Kidney tubule cell (primary cell): Measurements from ENCODE around the gene NQO2.

Experiments used
- DNase-seq: peaks from one replicate; pipeline ENCODE4 v3.0.0-alpha.2; 2018; ENCODE audit warnings: low spot score

NQO2 gene, protein sequence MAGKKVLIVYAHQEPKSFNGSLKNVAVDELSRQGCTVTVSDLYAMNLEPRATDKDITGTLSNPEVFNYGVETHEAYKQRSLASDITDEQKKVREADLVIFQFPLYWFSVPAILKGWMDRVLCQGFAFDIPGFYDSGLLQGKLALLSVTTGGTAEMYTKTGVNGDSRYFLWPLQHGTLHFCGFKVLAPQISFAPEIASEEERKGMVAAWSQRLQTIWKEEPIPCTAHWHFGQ

DNA sequence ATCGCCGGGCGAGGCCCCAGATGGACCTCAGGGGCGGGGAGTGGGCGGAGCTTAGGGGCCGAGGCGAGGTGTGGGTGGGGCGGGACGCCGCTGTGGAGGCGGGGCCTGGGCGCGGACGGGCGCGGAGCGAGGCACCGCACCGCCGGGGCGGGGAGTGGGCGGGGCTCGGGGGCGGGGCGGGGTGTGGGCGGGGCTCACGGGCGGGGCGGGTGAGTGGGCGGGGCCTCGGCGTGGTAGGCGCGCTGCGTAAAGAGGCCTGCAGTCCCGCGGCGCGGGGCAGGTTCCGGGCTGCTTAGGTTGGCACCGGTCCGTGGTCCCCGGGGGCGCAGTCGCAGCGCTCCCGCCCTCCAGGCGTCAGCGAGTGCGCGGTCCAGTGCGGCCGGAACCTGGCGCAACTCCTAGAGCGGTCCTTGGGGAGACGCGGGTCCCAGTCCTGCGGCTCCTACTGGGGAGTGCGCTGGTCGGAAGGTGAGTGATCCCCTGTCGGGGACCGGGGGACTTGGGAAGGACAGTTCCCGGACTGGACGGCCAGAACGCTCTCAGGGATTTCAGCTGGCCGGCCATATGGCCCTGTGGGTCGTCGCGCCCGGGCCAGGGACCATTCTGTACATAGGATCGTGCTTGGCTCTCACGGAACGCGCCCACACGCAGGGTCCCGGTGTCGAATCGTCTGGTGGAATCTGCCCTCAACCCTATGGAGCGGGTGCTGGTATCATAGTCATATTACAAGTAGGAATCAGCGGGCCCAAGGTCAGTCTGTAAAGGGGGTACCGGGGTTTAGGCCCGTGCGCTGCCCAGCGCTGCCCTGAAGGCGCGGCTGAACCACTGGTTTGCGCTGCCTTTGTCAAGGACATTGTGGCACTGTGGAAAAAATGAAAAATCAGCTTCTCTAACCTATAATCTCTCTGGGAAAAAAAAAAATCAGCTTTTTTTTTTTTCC, at the start of gene NQO2:
TSS of gene NQO2 (plus strand) at position 277 of the 940 bp plus-strand sequence. CDS start 6,659 bp downstream, outside the sequence.
- peak; percentile 88 for DNase-seq

DNA sequence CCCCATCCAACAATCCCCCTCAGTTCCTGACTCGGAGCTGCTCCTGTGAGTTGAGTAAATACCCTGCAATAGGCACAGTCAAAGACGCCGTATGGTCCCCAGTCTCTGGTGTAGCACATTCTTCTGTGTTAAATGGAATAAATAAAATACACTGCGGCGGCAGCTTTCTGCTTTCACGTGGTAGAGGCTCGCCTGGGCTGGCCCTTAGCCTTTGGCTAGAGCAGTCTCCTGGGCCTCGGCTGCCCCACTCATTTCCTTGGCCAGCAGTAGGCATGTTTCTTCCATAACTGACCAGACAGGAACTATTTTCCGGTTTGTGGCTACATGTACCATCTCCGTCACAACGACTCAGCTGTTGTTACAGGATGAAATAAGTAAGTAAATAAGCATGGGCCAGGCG, 49.0 kb upstream of the NQO2 start:
- no peak for DNase-seq

DNA sequence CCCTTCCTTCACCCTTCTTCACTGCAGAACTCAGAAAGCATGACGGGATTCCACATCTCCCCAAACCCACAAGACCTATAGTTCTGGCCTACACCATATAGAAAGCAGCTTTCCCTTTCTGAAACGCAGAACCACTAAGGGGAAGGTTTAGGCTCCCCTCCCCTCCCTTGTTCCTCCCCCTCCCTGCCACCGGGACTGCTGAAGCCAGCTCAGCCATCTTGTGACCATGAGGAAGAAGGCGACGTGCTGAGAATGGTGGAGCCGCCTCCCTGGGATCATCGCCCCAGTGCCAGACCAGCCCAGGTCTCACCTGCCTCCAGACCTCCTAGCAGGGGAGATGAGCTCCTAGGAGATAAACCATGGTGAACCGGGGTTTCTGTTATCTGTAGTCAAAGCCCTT, 48.0 kb upstream of the NQO2 start:
- DNase-seq, result peak; percentile 14

DNA sequence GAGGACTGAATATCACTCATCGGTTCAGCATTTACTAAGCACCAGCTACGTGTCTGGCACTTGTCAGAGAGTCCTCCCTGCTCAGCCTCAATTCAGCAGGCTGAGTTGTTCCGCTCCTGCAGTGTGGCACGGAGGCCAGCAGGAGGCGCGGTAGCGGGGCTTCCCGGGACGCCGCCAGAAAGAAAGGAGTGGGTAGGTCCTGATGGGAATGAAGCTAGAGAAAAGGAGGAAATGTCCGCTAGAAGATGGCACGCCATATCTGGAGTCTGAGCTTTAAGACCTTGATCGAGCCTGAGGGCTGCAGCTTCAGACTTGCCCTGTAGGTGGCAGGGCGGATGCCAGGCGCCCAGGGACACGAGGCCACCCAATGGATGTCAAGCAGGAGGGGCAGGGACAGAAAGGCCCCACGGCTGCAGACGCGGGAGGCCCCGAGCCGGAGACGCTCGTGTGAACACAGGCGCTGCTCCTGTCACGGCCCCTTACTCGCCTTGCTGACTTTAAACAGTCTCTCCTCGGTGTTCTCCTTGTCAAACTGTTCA, 47.1 kb upstream of the NQO2 start:
- DNase-seq, result peak; percentile 93

DNA sequence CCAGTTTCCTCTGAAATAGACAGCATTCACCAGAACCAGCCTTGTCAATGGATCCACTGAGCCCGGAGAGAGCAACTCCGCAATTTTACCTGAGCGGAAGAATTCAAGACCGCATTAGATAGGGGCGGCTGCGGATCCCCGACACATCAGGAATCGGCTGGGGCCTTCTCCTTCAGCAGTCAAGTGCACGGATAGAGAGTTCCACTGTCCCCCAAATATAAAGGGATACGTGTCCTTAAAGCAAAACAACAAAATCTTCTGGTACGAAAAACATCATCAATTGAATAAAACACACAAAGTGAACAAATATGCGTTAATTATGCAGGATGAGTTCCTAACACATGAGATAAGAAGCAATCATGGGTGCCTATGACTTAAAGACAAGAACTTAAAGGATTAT, 46.6 kb upstream of the NQO2 start:
- DNase-seq, result no peak

DNA sequence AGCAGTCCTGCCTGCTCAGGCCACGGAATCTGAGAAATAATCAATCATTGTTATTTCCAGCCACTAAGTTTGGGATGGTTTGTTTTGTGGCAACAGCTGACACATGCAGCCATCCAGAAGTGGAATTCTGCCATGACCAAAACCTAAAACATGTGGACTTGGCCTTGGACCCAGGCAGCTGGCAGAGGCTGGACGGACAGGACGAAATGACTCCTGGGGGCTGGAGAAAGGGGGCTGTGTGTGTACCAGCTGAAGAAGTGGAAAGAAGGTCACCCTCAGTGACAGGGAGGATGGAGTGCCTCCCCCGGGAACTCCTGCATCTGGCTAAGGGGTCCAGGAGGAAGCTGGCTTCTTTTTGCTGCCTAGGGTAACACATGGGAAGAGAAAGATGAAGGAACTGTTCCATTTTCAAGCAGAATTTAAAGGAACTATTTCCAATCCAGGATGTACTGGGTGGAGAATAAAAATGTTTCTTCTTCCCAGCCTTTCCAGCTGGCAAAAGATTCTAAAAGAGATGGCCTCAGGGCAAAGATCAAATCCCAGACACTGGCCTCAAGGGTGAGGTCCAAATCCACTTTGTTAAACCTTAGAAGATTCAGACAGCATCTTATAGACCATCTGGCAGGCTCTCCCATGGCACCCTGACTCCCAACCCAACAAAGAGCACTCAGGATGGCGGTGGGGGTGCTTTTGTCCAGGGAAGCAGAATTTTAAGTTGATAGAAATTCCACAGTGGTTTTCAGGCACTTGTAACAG, 42.6 kb upstream of the NQO2 start:
- no peak for DNase-seq

DNA sequence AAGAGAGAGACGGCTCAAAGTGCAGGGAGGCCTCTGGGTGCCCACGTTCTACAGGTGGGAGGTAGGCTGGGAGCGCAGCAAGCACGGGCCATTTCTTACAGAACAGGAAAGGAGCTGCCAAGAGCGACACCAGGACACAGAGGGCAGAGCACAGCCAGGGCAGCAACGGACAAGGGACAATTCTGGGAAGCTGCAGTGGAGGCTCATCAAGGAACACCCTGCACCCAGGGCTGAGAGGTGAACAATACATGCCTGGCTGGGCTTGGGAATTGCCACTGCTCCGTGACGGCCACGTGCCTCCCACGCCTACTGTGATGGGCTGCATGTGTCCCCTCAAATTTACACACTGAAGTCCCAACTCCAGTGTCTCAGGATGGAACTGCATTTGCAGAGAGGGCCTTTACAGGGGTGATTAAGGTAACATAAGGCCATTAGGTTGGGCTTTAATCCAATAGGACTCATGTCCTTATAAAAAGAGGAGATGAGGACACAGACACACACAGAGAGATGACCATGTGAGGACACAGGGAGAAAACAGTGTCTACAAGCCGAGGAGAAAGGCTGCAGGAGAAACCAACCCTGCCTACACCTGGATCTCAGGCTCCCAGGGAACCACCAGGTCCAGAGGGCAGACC, 41.9 kb upstream of the NQO2 start:
- no peak for DNase-seq

DNA sequence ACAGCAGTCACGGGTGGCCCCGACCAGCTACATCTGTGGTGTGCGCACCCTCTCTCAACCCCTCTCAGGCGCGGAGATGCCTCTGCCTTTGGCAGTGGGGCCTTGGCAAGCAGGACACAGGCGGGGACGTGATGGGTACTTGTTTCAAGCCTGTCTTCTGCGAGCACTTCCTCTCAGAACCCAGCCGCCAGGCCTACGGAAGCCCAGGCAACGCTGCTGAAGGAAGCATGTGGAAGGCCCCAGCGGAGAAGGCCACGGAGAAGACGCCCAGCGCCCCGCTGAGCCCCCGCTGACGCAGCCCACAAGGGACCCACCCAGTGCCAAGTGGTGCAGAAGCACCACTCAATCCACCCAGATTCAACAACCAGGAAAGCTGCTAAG, 41.4 kb upstream of the NQO2 start:
- no peak for DNase-seq

DNA sequence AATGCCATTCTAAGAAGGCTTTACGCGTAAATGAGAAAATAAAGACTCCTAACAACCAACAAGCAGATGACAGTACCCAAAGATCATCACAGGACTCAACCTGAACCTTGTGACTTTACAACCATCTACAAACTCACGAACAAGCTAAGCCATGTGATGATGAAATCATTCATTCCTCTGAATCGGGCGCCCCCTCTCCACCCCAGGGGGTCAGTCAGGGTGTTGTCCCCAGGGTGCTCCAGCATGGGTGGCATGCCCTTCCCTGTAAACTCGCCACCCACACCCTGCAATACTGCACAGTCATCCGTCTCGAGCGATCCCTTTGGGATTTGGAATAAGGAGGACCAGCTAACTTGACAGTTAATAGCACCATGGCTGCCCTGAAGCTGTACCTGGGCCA, 40.9 kb upstream of the NQO2 start:
- no peak for DNase-seq

DNA sequence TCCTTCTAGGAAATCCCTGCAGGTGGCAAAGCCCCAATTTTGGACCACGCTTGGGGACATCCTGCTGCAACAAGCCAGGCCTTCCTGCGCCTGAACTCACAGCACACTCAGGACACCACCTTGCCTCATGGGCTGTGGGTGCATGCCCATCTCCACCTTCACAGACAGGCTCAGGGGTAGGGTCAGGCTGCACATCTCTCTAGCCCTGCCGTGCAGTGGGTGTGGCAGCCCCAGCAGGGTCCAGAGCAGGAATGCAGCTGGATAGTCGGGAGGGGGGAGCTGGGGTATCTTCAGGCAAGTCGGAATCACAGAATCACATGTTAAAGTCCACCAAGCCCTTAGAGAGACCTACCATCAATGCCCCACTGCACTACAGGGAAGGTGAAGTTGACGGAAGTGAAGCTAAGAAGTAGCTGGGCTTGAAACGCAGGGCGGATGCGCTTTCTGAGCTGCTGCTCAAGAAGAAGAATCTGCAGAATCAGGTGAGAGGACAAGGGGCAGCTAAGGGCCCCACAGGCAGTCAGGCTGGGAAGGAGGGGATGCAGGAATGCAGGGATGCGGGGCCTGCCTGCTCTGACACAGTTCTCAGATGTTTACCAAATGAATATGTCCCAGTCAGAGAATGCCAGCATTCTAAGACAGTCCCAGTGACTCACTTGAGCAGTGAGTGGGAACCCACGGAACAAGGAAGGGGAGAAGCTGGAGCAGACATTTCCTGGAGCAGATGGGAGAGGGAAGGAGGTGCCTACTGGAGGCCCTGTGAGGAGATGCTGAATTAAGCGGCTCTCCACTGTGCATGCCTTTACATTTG, 39.6 kb upstream of the NQO2 start:
- peak; percentile 95 for DNase-seq

DNA sequence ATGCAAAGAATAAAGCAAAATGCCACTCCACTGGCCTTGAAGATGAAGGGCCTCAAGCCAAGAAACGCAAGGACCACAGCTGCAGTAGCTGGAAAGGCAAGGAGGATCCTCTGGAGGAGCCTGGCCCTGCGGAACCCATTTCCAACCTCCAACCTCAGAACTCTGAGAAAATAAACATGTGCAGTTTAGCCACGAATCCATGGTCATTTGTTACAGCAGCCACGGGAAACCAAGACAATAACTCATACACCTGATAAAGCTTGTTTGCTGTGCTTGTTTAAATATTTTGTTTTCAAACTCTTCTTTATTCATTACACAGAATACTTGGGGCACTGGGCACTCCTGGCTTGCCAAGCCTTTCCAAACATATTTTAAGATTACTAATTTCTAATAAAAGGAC, 38.8 kb upstream of the NQO2 start:
- DNase-seq, result no peak

DNA sequence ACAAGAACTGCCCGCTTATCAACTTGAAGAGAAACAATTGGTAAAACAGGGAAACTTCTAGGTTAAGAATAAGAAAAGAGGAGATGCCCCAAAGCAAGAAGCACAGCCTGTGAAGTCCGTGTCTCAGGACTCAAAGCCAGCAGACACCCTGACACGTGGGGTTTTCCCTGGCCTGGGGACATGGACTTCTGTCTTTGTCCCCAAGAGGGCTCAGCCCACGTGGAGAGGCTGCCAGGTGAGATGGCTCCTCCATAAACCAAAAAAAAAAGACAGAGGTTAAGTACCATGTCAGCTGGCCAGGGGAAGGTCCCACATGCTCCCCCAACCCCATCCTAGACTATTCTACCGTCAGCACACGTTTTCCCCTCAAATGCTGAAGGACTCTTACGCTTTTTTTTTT, 38.2 kb upstream of the NQO2 start:
- no peak for DNase-seq

DNA sequence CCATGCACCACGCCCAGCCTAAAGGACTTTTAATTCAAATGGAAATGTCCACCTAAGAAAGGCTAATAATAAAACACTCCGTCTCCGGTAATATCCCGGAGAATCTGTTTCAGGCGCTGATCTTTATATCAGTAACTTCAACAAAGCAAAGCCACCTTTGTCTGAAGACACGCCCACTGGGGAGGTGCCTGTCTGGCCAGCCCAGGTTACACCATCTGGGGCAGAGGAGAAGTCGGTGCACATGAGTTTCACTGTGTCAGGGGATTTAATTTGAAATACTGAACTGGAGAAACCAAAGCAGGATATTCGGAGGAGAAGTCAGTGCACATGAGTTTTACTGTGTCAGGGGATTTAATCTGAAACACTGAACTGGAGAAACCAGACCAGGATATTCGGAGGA, 37.7 kb upstream of the NQO2 start:
- DNase-seq, result peak; percentile 16

DNA sequence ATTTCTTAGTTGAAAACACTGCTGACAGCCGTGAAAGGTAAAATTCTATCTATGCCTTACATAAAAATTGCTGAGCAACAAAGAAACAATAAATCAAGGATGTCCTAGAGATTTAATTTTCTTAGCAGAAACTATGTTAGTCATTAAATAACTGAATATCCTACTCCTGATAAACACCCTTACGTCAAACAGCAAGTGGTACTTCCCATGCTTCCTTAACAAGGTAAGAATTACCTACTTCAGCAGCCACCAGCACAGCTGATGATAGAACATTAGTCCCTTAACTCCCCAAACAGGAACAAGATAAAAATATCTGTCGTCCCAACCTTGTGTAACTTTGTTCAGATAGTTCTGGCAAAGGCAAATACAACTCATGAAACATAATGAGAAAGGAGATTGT, 37.1 kb upstream of the NQO2 start:
- DNase-seq, result no peak

DNA sequence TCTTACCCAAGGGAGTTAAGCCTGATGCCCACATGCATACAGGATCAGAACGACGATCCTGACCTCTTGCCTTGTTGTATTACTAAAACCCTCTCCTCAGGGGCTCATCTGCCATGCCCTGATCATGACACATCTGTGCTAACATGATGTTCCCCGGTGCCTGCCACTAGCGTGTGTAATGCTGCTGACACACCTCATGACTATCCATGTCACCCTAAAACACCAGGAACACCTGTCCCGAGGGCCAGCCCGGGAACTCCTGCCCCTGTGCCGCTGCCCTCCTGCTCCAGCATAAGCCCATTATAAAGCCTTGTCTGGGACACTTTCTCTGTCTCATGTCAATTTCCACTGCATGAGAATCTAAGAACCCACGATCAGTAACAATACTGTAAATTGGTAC, 35.9 kb upstream of the NQO2 start:
- DNase-seq, result no peak

DNA sequence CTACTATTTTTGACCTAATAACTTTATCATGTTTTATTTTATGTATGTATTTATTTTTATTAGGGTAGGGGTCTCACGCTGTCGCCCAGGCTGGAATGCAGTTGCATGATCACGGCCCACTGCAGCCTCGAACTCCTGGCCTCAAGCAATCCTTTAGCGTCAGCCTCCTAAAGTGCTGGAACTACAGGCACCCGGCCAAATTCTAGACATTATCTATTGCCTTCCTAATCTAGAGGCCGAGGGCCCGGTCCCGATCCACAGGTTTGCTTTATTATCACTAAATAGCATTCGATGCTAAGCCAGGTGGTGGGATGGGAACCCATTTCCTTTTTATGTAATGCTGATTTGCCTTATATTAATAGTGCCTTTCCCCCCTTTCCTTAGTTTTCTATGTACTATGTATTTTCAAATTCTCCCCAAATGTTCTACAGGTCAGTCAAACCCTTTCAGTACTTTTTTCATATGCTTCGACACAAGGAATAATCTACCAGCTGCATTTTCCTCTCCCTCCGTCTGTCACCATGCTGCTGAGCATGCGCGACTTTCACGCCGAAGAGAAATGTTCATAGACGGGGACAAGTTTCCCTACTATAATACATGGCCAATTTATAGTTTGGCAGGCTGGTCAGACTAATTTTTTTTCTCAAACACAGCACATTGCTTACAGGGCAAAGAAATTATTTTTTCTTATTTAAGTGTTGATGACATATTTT, 34.7 kb upstream of the NQO2 start:
- DNase-seq, result no peak

DNA sequence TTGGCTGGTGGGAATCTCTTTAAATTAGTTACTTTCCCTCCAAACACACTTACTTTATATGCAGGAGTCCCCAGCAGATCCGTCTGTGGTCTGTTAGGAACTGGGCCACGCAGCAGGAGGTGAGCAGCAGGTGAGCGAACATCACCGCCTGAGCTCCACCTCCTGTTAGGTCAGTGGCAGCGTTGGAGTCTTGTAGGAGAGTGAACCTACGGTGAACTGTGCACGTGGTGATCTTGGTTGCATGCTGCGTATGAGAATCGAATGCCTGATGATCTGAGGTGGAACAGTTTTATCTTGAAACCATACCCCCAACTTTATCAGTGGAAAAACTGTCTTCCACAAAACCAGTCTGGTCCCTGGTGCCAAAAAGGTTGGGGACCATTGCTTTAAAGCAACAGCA, 33.3 kb upstream of the NQO2 start:
- DNase-seq, result no peak

DNA sequence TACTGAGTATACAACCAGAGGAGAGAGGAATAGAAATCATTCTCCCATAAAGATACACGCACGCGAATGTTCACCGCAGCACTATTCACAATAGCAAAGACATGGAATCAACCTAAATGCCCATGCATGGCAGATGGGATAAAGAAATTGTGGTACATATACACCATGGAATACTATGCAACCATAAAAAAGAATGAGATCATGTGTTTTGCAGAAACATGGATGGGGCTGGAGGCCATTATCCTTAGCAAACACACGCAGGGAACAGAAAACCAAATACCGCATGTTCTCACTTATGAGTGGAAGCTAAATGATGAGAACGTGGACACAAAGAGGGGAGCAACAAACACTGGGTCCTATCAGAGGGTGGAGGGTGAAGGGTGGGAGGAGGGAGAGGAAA, 31.8 kb upstream of the NQO2 start:
- no peak for DNase-seq

DNA sequence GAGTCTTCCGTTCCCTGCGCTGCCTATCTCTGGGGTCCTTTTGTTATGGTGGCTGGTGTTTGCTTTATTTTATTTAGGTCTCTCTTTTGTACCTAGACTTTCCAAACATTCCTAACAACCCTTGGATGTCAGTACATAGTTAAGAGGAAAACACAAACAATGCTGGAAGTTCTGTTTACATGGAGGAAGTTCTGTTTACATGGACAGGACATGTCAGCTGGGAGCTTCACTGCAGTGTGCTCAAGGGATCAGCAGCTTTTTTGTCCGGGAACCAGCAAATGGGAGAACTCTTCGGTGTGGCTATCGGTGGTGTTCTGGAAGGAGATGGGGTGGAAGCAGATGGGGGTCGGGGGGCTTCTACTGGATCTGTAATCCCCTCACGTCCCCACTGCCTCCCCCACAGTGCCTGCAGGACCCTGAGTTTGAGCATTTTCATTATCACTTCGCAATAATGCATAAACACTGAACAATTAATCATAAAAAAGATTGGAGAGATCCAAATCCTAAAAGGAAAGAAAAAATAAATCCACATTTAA, 31.0 kb upstream of the NQO2 start:
- no peak for DNase-seq

DNA sequence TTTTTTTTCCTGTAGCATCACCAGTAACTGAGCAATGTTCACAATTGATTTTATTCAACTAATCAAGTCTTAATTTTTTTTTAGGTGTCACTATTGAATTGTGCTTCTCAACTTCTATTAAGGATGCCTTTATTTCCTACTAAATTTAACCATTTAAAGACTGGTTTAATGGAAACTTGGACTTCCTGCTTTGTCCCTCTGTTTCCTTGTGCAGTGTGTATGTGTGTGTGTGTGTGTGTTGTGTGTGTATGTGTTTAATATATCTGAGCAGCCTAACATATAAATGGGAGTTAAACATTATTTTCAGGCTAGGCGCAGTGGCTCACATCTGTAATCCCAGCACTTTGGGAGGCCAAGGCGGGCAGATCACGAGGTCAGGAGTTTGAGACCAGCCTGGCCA, 30.1 kb upstream of the NQO2 start:
- DNase-seq, result no peak
